Superior temporal gyrus (tissue), 1 donor: ENCODE measurements around the gene TMOD2.

Source experiments
- DNase-seq: peaks from one replicate; pipeline ENCODE4 v3.0.0-alpha.2; 2016; ENCODE audit errors: extremely low spot score

TMOD2 gene

DNA sequence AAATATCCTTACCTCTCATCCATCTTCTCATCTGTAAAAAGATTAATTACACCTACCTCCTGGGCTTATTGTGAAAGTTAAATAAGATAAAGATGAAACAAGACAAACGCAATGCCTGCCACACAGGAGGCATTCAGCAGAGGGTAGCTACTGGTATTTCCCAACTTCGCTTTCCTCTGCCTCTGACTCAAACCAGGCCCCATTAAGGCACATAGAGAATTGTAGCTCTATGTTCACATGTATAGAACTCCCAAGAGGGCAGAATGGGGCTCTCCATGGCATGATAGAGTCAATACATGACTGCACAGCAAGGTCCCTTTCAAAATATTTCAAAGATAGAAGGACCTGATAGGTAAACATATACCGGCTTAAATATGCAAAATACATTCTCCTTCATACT, 15.3 kb upstream of the TMOD2 start:
- DNase-seq: no peak

DNA sequence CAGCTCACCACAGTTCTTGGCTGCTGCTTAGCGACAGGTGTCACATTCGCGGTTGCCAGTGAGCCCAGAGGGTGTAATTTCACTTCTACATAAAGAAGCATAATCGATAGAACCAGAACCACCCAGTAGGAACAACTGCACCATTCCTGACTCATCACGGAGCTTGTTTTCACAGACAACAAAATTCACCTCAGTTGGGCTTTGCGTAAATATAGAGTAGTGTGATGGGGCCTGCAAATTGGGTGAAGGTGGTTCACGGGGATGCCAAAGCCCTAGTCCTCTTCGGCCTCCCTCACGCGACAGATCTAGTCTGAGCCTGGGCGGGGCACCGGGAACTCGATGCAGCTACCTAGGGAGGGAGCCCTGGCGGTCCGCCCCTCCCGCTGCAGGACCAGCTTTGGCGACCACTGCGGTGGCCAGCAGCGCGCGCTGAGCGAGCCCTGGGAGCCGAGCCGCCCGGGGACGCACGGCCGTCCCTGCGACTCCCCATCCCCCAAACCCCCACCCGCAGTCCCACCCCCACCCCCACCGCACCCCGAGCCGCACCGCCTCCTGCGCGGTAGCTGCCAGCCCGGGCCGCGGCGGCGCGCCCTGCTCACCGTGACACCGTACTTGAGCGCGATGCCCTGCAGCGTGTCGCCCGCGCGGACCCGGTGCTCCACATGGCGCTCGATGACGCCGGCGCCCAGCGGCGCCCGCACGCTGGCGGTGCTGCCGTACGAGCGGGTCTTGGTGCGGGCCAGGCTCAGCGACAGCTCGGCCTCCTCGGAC, 14.5 kb upstream of the TMOD2 start:
- DNase-seq: no peak

- DNase-seq: no peak
Measured at GRCh38 chr15:51737522-51738305, 13.7 kb upstream of the TMOD2 start, which contains the start of gene LYSMD2. TSS of gene LYSMD2 (minus strand) at chr15:51737655. CDS start at chr15:51737622, 33 bp downstream.

DNA sequence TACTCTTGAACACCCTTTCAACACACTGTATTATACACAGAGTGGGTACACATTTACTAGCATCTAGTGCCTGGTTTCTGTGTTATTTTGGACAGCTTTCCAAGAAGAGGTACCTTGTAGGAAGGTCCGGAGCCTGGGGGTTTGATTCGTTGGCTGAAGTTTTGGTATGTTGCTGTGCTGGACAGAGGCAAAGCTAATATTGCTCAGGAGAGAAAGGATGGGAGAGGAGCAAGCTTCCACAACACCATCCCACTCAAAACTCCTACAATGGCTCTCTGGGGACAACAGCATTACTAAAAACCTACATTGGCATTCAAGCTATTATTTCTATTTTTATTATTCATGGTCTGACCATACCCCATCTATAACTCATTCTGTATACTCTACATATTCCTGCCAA, 12.8 kb upstream of the TMOD2 start:
- no peak for DNase-seq

GRCh38 chr15:51739061-51739712, 12.2 kb upstream of the TMOD2 start:
- DNase-seq: no peak

DNA sequence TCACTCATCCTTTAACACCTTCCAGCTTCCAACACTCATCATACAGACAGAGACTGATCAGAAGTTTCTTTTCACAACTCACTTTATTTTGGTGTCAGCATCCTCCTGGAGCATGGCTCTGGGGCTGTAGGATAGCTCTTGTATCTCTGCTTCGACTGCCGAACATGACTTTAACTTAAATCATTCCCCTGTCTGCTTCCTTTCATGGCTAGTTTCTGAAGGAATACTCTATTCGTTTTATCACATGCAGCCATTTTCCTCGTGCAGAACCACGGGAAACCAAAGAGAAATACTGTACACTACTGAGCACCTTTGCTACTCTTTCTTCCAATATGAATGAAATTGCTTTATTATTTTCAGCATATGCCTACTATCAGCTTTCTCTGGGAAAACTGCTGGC, 2.1 kb upstream of the TMOD2 start:
- DNase-seq: no peak

- DNase-seq: no peak
Measured at GRCh38 chr15:51750186-51750585, 1.2 kb upstream of the TMOD2 start.

DNA sequence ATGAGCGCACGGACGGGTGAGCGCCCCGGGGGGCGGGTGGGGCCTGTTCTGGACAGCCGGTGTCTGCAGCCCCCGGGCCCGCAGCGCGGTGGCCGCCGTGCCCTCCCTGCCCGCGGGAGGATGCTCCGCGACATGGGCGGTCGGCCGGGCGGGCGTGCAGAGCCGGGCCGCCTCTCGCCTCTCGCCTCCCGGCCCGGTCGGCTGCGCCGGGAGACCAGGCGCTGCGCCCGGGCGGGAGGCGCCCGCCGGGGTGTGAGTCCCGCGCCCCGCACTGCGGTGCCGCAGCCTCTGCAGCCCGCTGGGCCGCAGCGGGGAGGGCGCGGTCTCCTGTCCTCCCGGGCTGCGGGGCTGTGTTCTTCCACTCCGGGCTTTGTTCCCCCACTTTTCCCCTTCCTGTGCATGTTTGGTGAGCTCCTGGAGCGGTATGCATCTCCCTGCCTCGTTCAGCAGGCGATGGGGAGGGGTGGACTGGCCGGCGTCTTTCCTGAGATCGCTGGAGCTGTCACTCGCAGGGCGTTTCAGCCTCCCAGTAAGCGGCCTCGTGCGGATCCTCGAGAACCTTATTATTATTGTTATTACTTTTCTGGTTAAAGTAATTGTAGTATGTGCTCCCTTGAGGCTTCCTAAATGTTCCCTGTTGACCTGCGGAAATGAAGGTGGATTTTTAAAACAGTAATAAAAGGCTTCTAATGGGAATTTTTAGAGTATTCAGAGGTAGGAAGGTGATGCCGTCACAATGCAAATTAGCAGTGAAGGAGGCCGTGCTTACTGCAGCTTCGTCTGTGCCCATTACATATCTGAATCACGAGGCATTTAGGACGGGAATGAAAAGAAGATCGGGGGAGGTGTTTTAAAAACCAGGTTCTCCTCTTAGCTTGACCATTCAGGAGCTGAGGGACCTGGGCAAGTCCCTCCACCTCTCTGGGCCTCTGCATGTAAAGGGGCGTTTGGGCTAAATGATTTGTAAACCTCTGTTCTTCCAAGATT, 593 bp downstream of the TMOD2 start:
- DNase-seq: peak; percentile 61

GRCh38 chr15:51752888-51753287, 1.5 kb downstream of the TMOD2 start:
- no peak for DNase-seq

GRCh38 chr15:51754267-51754666, 2.9 kb downstream of the TMOD2 start:
- no peak for DNase-seq

DNA sequence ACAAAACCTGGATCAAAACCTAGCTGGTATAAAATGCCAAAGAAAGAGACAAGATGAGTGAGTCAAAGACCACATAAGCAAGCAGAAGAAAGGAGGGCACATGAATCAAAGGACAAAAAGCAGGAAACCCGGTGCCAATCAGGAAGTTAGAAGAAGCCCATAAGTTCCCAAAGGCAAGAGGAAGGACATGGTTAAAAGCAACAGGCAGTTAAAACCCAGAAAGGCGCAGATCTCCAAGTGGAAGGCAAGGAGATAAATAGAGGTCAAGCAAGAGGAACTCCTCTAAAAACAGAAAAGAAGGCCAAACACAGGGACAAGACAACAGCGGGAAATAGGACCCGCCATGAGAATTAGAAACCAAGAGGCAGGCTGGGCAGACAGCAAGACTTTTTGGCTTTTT, 4.4 kb downstream of the TMOD2 start:
- no peak for DNase-seq

DNA sequence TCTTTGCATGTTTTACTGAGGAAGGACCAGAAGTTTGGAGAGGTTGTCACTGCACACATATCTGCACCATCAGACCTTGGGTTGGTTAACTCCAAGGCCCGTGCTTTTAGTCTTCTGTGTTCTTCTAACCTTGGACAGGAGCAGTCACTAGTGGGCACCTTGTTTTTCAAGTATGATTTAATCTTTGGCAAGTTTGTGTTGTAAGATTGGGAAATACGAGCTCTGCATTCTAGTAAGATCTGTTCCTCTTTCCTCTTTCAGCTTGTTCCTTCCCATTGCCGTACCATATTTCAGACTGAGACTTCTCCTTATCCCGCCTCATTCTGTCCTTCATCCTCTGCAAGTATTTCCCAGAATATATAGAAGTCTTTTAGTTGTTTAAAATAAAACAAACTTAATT, 5.1 kb downstream of the TMOD2 start:
- no peak for DNase-seq

GRCh38 chr15:51757450-51757849, 6.1 kb downstream of the TMOD2 start:
- DNase-seq: no peak

- peak; percentile 79 for DNase-seq
Measured at GRCh38 chr15:51758645-51759044, 7.2 kb downstream of the TMOD2 start.

DNA sequence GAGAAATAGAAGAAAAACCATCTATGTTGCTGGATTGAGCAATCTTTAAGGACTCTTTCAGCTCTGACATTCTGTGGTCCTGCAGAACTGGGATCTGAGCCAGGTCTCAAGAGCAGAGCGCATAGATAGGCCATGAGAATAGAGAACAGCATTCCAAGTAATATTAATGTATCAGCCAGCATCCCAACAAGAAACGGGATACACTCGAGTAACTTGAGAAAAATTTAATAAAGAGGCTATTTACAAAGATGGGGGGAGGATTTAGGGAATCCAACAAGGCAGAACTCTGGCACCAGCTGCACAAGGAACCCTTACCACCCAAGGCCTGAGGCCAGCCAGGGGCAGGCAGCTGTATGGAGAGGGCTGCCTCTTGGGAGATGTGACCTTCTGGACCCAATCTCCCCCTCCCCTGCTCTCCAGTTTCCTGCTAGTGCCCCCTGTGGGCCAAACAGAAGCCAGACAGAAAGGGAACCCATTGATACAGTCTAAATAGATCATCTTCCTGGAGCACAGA, 8.2 kb downstream of the TMOD2 start:
- no peak for DNase-seq

DNA sequence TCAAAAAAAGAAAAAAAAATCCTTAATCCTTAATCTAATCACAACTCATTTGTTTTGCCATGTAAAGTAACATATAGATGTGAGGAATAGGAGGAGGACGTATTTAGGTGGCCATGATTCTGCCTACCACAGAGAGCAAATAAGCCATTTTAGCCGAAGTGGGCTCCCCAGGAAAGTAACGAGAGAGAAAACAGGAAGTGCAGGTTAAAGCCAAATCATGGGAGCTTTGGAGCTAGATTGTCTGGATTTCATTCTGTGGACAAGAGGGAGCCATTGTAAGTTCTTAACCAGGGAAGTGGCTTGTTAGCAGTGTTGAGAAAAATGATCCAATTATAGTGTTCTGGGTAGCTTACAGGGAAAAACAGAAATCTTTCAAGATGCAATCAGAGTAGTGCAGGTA, 9.4 kb downstream of the TMOD2 start:
- DNase-seq: no peak

GRCh38 chr15:51765751-51766150, 14.4 kb downstream of the TMOD2 start:
- peak; percentile 98 for DNase-seq

DNA sequence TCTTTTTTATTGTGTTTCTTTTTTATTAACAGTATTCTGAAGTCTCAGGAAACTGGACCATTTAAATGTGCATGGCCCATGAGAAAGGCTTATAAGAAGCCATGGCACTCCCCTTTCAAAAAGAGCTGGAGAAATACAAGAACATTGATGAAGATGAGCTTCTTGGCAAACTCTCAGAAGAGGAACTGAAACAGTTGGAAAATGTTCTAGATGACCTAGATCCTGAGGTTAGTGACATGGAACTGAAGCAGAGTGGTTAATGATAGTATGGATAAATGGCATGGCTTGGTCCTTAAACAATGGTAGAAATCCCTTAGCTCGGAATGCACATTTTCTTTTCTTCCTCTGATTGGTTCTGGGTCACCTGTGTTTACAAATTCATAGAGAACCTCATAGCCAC, 14.9 kb downstream of the TMOD2 start:
- no peak for DNase-seq

DNA sequence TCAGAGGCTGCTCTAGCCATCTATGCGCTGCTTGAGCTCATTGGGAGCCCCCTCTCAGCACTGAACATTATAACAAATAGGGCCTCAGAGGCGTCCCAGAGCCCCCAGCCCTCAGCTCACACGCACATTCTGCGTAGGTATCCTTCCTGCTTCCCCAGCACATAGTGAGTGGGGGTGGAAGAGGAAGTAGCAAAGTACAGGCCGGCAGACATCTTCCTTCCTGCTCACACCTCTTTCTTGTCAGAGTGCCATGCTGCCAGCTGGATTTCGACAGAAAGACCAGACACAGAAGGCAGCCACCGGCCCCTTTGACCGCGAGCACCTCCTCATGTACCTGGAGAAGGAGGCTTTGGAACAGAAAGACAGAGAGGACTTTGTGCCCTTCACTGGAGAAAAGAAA, 16.6 kb downstream of the TMOD2 start:
- no peak for DNase-seq

GRCh38 chr15:51770902-51771301, 19.5 kb downstream of the TMOD2 start:
- DNase-seq: no peak

DNA sequence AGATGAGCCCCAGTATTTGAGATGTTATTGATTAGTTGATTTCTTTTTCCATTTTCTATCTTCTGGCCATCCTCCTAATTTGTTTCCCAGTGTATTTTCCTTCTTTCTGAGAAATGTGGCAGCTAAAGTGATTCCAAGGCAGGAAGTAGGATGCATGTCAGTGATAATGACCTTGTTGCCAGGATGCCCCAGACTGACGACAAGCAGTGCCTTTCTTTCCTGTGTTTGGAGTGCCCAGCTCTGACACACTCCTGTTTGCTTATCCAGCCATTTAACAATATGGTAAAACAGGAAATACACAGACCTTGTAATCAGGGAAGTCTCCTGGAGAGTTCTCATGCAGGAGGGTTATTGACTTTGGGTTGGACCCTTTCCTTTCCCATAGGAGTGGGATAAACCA, 20.4 kb downstream of the TMOD2 start:
- no peak for DNase-seq
